CD14-positive monocyte (primary cell): ENCODE results near the gene CRYZ. TPM values are rescaled to one million over a fixed set of nuclear protein-coding genes. Genes with fewer than 3 reads are reported as not detected.

ENCODE experiments used
- DNase-seq, 3 donors: peaks; one replicate each; pipeline ENCODE4 v3.0.0-alpha.2; 2011 to 2022
- H2AFZ ChIP-seq: 2 replicates; pipeline ENCODE4 v1.6.0; 2012; ENCODE audit warnings: mild to moderate bottlenecking, low read depth, low read length, inconsistent platforms; ENCODE audit not compliant: insufficient read depth, poor library complexity, severe bottlenecking
- H3K27ac ChIP-seq, 2 donors: 1 replicate in 1 of 2; 2 replicates in 1 of 2; pipeline ENCODE4 v1.5.1; 2012 to 2013; ENCODE audit warnings: low read length in 2 of 2, control low read depth in 1 of 2, inconsistent platforms in 1 of 2, low read depth in 1 of 2, mild to moderate bottlenecking in 1 of 2
- H3K27me3 ChIP-seq, 2 donors: one replicate each; pipeline versions ENCODE4 v1.6.0 to v1.6.1; 2011 to 2013; ENCODE audit warnings: low read length in 2 of 2; ENCODE audit not compliant: control insufficient read depth in 2 of 2, insufficient read depth in 2 of 2
- H3K36me3 ChIP-seq, 2 donors: replicated peaks in 1 of 2; 1 replicate in 1 of 2; 2 replicates in 1 of 2; pipeline versions ENCODE4 v1.5.1 to v1.6.1; 2012 to 2013; ENCODE audit warnings: low read length in 2 of 2, control low read depth in 1 of 2, inconsistent platforms in 1 of 2, mild to moderate bottlenecking in 1 of 2; ENCODE audit not compliant: insufficient read depth in 2 of 2, control insufficient read depth in 1 of 2
- H3K4me1 ChIP-seq, 2 donors: 1 replicate in 1 of 2; 2 replicates in 1 of 2; pipeline versions ENCODE4 v1.5.1 to v1.6.1; 2012 to 2013; ENCODE audit warnings: low read length in 2 of 2, control low read depth in 1 of 2, inconsistent platforms in 1 of 2, mild to moderate bottlenecking in 1 of 2, moderate library complexity in 1 of 2; ENCODE audit not compliant: insufficient read depth in 2 of 2, control insufficient read depth in 1 of 2
- H3K4me2 ChIP-seq: replicated peaks from 2 replicates; pipeline ENCODE3; 2012; ENCODE audit warnings: low read length, moderate library complexity, mild to moderate bottlenecking; ENCODE audit not compliant: poor library complexity, severe bottlenecking; ENCODE audit errors: extremely low read depth
- H3K4me3 ChIP-seq, 3 experiments: fragments of 200-600 bp in 1 of 3; sonication (generic) in 1 of 3; replicated peaks in 1 of 3; 1 replicate in 2 of 3; 2 replicates in 1 of 3; pipeline ENCODE4 v1.5.1; 2011 to 2013; ENCODE audit warnings: low read length in 3 of 3, mild to moderate bottlenecking in 3 of 3, control low read depth in 2 of 3, low read depth in 2 of 3, inconsistent platforms in 1 of 3, moderate library complexity in 1 of 3
- H3K79me2 ChIP-seq: 2 replicates; pipeline ENCODE4 v1.6.0; 2012; ENCODE audit warnings: mild to moderate bottlenecking, control low read depth, inconsistent platforms, low read length, moderate library complexity; ENCODE audit not compliant: insufficient read depth
- H3K9ac ChIP-seq: 2 replicates; pipeline ENCODE4 v1.6.0; 2017; ENCODE audit warnings: low read length, mild to moderate bottlenecking; ENCODE audit not compliant: insufficient read depth, poor library complexity, severe bottlenecking
- H3K9me3 ChIP-seq, 2 donors: replicated peaks in 1 of 2; 1 replicate in 1 of 2; 2 replicates in 1 of 2; pipeline versions ENCODE4 v1.5.1 to v1.6.1; 2012 to 2013; ENCODE audit warnings: low read length in 2 of 2, control low read depth in 1 of 2; ENCODE audit not compliant: control insufficient read depth in 1 of 2, insufficient read depth in 1 of 2
- H4K20me1 ChIP-seq: 2 replicates; pipeline ENCODE4 v1.6.0; 2012; ENCODE audit warnings: mild to moderate bottlenecking, low read length, control low read depth, moderate library complexity; ENCODE audit not compliant: insufficient read depth
- H3K27ac Mint-ChIP-seq, 7 donors: one replicate each; pipeline ENCODE4 v1.8.0; 2020; ENCODE audit warnings: mild to moderate bottlenecking in 7 of 7, mixed read lengths in 7 of 7, moderate library complexity in 6 of 7, inconsistent platforms in 2 of 7
- H3K27me3 Mint-ChIP-seq, 3 donors: one replicate each; pipeline ENCODE4 v1.8.0; 2021 to 2022; ENCODE audit warnings: low read depth in 3 of 3, mild to moderate bottlenecking in 3 of 3, mixed read lengths in 3 of 3, moderate library complexity in 3 of 3, inconsistent platforms in 1 of 3
- H3K36me3 Mint-ChIP-seq, 2 donors: one replicate each; pipeline ENCODE4 v1.8.0; 2020; ENCODE audit warnings: mixed read lengths in 2 of 2, inconsistent platforms in 1 of 2, mild to moderate bottlenecking in 1 of 2
- H3K4me1 Mint-ChIP-seq: one replicate; pipeline ENCODE4 v1.8.0; 2020; ENCODE audit warnings: mild to moderate bottlenecking, mixed read lengths
- H3K4me3 Mint-ChIP-seq, 2 donors: one replicate each; pipeline ENCODE4 v1.8.0; 2020; ENCODE audit warnings: mild to moderate bottlenecking in 2 of 2, mixed read lengths in 2 of 2, moderate library complexity in 1 of 2
- H3K9me3 Mint-ChIP-seq, 7 donors: one replicate each; pipeline ENCODE4 v1.8.0; 2020 to 2022; ENCODE audit warnings: mixed read lengths in 7 of 7, mild to moderate bottlenecking in 6 of 7, moderate library complexity in 6 of 7, inconsistent platforms in 2 of 7
- CTCF ChIP-seq: fragments of 200-600 bp; IDR thresholded peaks from one replicate; pipeline ENCODE4 v1.8.0; 2022; ENCODE audit warnings: antibody characterized with exemption, mild to moderate bottlenecking
- WGBS: methylation state at CpG from one replicate; pipeline ENCODE4 v1.1.5; 2013; ENCODE audit warnings: missing lambda C conversion rate; ENCODE audit not compliant: insufficient coverage; 5-methylcytosine and 5-hydroxymethylcytosine counted together
- intact Hi-C, 2 donors: fragments of 100-400 bp; cut with micrococcal nuclease; formaldehyde crosslinking; loops; one replicate each; pipeline versions ENCODE4 v1.15.0 to v1.15.1; 2023
- polyA plus RNA-seq, 3 donors: library from polyadenylated mRNA; depleted of rRNA in 1 of 3; unstranded in 2 of 3; stranded (reverse) in 1 of 3; fragments of 300-500 nt in 2 of 3; fragments of >200 nt in 1 of 3; fragmentation: Illumina TruSeq in 2 of 3; gene quantifications; 1 replicate in 2 of 3; 2 replicates in 1 of 3; pipeline ENCODE4 v1.2.3, GENCODE V29; 2012 to 2021

CRYZ gene
- polyA plus RNA-seq, 3 donors = 1.6 to 16.4 (median 6.1) TPM

- no peaks in the 10 kb centered on the region for H3K9me3 Mint-ChIP-seq
- H3K36me3 Mint-ChIP-seq = peaks cover 16 to 20% of the 10 kb centered on the region in 2 donors
- intact Hi-C loops = no loop called here
- Histone ChIP-seq H2AFZ (no peak overlapping the region), H3K4me3 (no peak overlapping the region), H3K4me1 (no peaks in the 10 kb centered on the region), H3K27ac (no peak overlapping the region), H3K79me2 (no peaks in the 10 kb centered on the region), H3K4me2 (no peak overlapping the region), H4K20me1 (no peaks in the 10 kb centered on the region), H3K36me3 (peaks cover 11 to 27% of the 10 kb centered on the region in 2 donors), H3K9ac (no peak overlapping the region), H3K27me3 (no peaks in the 10 kb centered on the region), H3K9me3 (no peaks in the 10 kb centered on the region)
- no peak for DNase-seq
- WGBS = 100% methylated on average over 1 of the region's 3 CpGs
- no peaks in the 10 kb centered on the region for H3K4me1 Mint-ChIP-seq
- H3K27ac Mint-ChIP-seq = no peak overlapping the region
- peak; percentile 42 for TF ChIP-seq CTCF
- H3K4me3 Mint-ChIP-seq = no peak overlapping the region
- H3K27me3 Mint-ChIP-seq = peaks cover 0 to 3% (median 2%) of the 10 kb centered on the region in 3 donors
Measured at GRCh38 chr1:74767490-74767889, 34.6 kb upstream of the CRYZ start.

GRCh38 chr1:74766579-74766978 lies 33.7 kb upstream of the CRYZ start:
- H3K27me3 Mint-ChIP-seq = peaks cover 0 to 3% (median 2%) of the 10 kb centered on the region in 3 donors
- H3K27ac Mint-ChIP-seq = no peak overlapping the region
- Histone ChIP-seq H3K27me3 (no peaks in the 10 kb centered on the region), H3K4me3 (no peak overlapping the region), H4K20me1 (no peaks in the 10 kb centered on the region), H2AFZ (no peak overlapping the region), H3K4me2 (no peak overlapping the region), H3K9me3 (no peaks in the 10 kb centered on the region), H3K27ac (no peak overlapping the region), H3K4me1 (no peaks in the 10 kb centered on the region), H3K36me3 (peaks cover 11 to 36% of the 10 kb centered on the region in 2 donors), H3K79me2 (no peaks in the 10 kb centered on the region), H3K9ac (no peak overlapping the region)
- intact Hi-C loops = no loop called here
- TF ChIP-seq CTCF = no peak
- peaks cover 22 to 27% of the 10 kb centered on the region in 2 donors for H3K36me3 Mint-ChIP-seq
- DNase-seq = no peak
- no peaks in the 10 kb centered on the region for H3K4me1 Mint-ChIP-seq
- no CpG with 5 or more reads among the region's 2 CpGs for WGBS
- no peaks in the 10 kb centered on the region for H3K9me3 Mint-ChIP-seq
- H3K4me3 Mint-ChIP-seq = no peak overlapping the region
